Suppressor macrophage (primary cell): Measurements from ENCODE around the gene TNC.

Source experiments
- DNase-seq, 4 experiments: peaks; one replicate each; pipeline ENCODE4 v3.0.0-alpha.2; 2020 to 2022

The TNC gene

GRCh38 chr9:115008536-115009270, 109.3 kb downstream of the TNC start:
- DNase-seq: peak; percentile 77 to 92 (median 88)

- DNase-seq: peak; percentile 86 to 96 (median 88)
These were observed 111.3 kb downstream of the TNC start for GRCh38 chr9:115006660-115007059.

GRCh38 chr9:115005322-115005721, 112.6 kb downstream of the TNC start:
- no peak for DNase-seq

GRCh38 chr9:115004545-115004944, 113.4 kb downstream of the TNC start:
- peak in 3 of 4 experiments; percentile 12 to 55 (median 45) for DNase-seq

- DNase-seq: no peak
These were observed 115.4 kb downstream of the TNC start for GRCh38 chr9:115002371-115003120.

- no peak for DNase-seq
These were observed 117.7 kb downstream of the TNC start for GRCh38 chr9:115000217-115000639.

GRCh38 chr9:114998326-114998725, 119.6 kb downstream of the TNC start:
- no peak for DNase-seq

- DNase-seq: peak; percentile 54 to 93 (median 84)
These were observed 122.2 kb downstream of the TNC start for GRCh38 chr9:114995681-114996221.

GRCh38 chr9:114994768-114995167, 123.2 kb downstream of the TNC start:
- peak in 2 of 4 experiments; percentile 44 to 46 for DNase-seq

GRCh38 chr9:114991861-114992260, 126.1 kb downstream of the TNC start:
- peak in 1 of 4 experiments; percentile 27 for DNase-seq

GRCh38 chr9:114990901-114991300, 127.1 kb downstream of the TNC start:
- no peak for DNase-seq

GRCh38 chr9:114989600-114990410, 128.2 kb downstream of the TNC start:
- DNase-seq: no peak

GRCh38 chr9:114988962-114989599, 128.9 kb downstream of the TNC start:
- DNase-seq: peak; percentile 65 to 75 (median 68)

GRCh38 chr9:114987116-114987515, 130.8 kb downstream of the TNC start:
- no peak for DNase-seq

- DNase-seq: no peak
These were observed 131.9 kb downstream of the TNC start for GRCh38 chr9:114985959-114986501.

GRCh38 chr9:114981063-114981462, 136.9 kb downstream of the TNC start:
- DNase-seq: no peak

- DNase-seq: peak; percentile 60 to 79 (median 71)
These were observed 144.7 kb downstream of the TNC start for GRCh38 chr9:114973216-114973615.

GRCh38 chr9:114972510-114973136, 145.3 kb downstream of the TNC start:
- peak in 2 of 4 experiments; percentile 14 to 33 for DNase-seq
